HCT116 (cell line): ENCODE data around the gene SLAMF8. TPM values are rescaled to one million over a fixed set of nuclear protein-coding genes. Genes with fewer than 3 reads are reported as not detected.

Experiments used
- ATAC-seq: fragments of 200-7000 bp; cut with Tn5 transposase; 2 replicates; pipeline ENCODE4 v1.9.1; 2020; ENCODE audit warnings: mild to moderate bottlenecking, moderate library complexity
- BruUV-seq: library from RNA; stranded (reverse); fragments of 400-500 nt; replicated peaks from 2 replicates; lab custom pipeline; 2021; lab: Mats Ljungman, UMichigan
- CTCF ChIA-PET: fragments of 300-600 bp; sonication (Branson Sonifier 250); formaldehyde crosslinking; loops from one replicate; lab custom pipeline; 2021; ENCODE audit warnings: antibody characterized with exemption; lab: Charles Lee
- POLR2A ChIA-PET: fragments of 300-600, 350-600 bp; sonication (Branson Sonifier 250); formaldehyde crosslinking; loops from one replicate; lab custom pipeline; 2021; ENCODE audit warnings: antibody characterized with exemption; lab: Charles Lee
- RAD21 ChIA-PET, 2 experiments: fragments of 300-600 bp; sonication (Branson Sonifier 250); formaldehyde crosslinking; loops; one replicate each; lab custom pipeline; 2023; ENCODE audit warnings: low total read pairs in 2 of 2; ENCODE audit not compliant: uncharacterized antibody in 2 of 2, unreplicated experiment in 2 of 2, low non-redundant PET in 1 of 2; lab: Charles Lee
- DNase-seq: peaks from one replicate; pipeline ENCODE4 v3.0.0-alpha.2; 2010; ENCODE audit warnings: low read depth, low spot score
- H2AFZ ChIP-seq: fragments of 200-600 bp; shearing (Covaris generic), sonication (generic); 2 replicates; pipeline ENCODE4 v1.6.1; 2017; ENCODE audit warnings: low read depth, mixed run types, mixed read lengths, antibody characterized with exemption, low read length; ENCODE audit not compliant: poor library complexity, severe bottlenecking
- H3K27ac ChIP-seq: 2 replicates; pipeline ENCODE4 v1.5.1; 2012; ENCODE audit warnings: low read depth, low read length
- H3K27me3 ChIP-seq: fragments of 200-600 bp; sonication (generic); 2 replicates; pipeline ENCODE4 v1.6.1; 2016; ENCODE audit warnings: mixed run types, low read length, mixed read lengths; ENCODE audit not compliant: insufficient read depth
- H3K36me3 ChIP-seq, 2 experiments: fragments of 200-500 bp in 1 of 2; fragments of 200-600 bp in 1 of 2; sonication (Bioruptor generic) in 1 of 2; sonication (generic) in 1 of 2; 2 replicates each; pipeline versions ENCODE4 v1.5.1 to v1.6.1; 2014 to 2016; ENCODE audit warnings: low read length in 2 of 2, inconsistent platforms in 1 of 2, mixed read lengths in 1 of 2, mixed run types in 1 of 2; ENCODE audit not compliant: insufficient read depth in 2 of 2, control insufficient read depth in 1 of 2
- H3K4me1 ChIP-seq, 2 experiments: fragments of 200-600 bp in 1 of 2; sonication (generic) in 1 of 2; 2 replicates each; pipeline versions ENCODE4 v1.5.1 to v1.6.1; 2012 to 2017; ENCODE audit warnings: low read length in 2 of 2, inconsistent platforms in 1 of 2, mild to moderate bottlenecking in 1 of 2, mixed read lengths in 1 of 2, mixed run types in 1 of 2, moderate library complexity in 1 of 2; ENCODE audit not compliant: insufficient read depth in 2 of 2, control insufficient read depth in 1 of 2
- H3K4me2 ChIP-seq: fragments of 200-600 bp; sonication (generic); 2 replicates; pipeline ENCODE4 v1.6.1; 2017; ENCODE audit warnings: mixed run types, low read length, mixed read lengths
- H3K4me3 ChIP-seq, 2 experiments: fragments of 200-600 bp in 1 of 2; sonication (generic) in 1 of 2; replicated peaks in 1 of 2; 2 replicates each; pipeline ENCODE4 v1.5.1; 2011 to 2016; ENCODE audit warnings: low read length in 2 of 2, control low read depth in 1 of 2, low read depth in 1 of 2, mild to moderate bottlenecking in 1 of 2, mixed read lengths in 1 of 2, mixed run types in 1 of 2
- H3K79me2 ChIP-seq: fragments of 200-600 bp; sonication (generic); 2 replicates; pipeline ENCODE4 v1.6.1; 2017; ENCODE audit warnings: mild to moderate bottlenecking, mixed run types, low read length, moderate library complexity, mixed read lengths; ENCODE audit not compliant: insufficient read depth
- H3K9ac ChIP-seq: fragments of 200-600 bp; sonication (generic); 2 replicates; pipeline ENCODE4 v1.6.1; 2016; ENCODE audit warnings: low read length, mixed read lengths
- H3K9me2 ChIP-seq: fragments of 200-600 bp; sonication (generic), shearing (Covaris generic); 2 replicates; pipeline ENCODE4 v1.6.1; 2017; ENCODE audit warnings: mixed run types, mild to moderate bottlenecking, moderate library complexity; ENCODE audit not compliant: insufficient read depth
- H3K9me3 ChIP-seq, 2 experiments: fragments of 200-500 bp in 1 of 2; fragments of 200-600 bp in 1 of 2; sonication (Bioruptor generic) in 1 of 2; sonication (generic) in 1 of 2; 2 replicates each; pipeline ENCODE4 v1.6.1; 2014 to 2017; ENCODE audit warnings: low read length in 2 of 2, mixed read lengths in 2 of 2, inconsistent platforms in 1 of 2, low read depth in 1 of 2, mild to moderate bottlenecking in 1 of 2, mixed run types in 1 of 2, moderate library complexity in 1 of 2; ENCODE audit not compliant: control insufficient read depth in 1 of 2, insufficient read depth in 1 of 2
- H4K20me1 ChIP-seq: fragments of 200-600 bp; sonication (generic), shearing (Covaris generic); 2 replicates; pipeline ENCODE4 v1.6.1; 2017; ENCODE audit warnings: mixed run types, mild to moderate bottlenecking, moderate library complexity; ENCODE audit not compliant: insufficient read depth
- RAD21 ChIP-seq: IDR thresholded peaks from 2 replicates; pipeline ENCODE4 v1.6.1; 2012; ENCODE audit warnings: low read depth, mild to moderate bottlenecking
- intact Hi-C: fragments of 100-400 bp; cut with micrococcal nuclease; formaldehyde crosslinking; loops from 2 replicates; pipeline ENCODE4 v1.10.0; 2022
- total RNA-seq: library from RNA; stranded (reverse); gene quantifications from one replicate; pipeline ENCODE4 v1.2.1, GENCODE V29; 2021; ENCODE audit not compliant: unreplicated experiment
- TF ChIP-seq, protein P1 (sequence below): IDR thresholded peaks from 2 replicates; pipeline ENCODE4 v1.6.1; 2012; ENCODE audit warnings: low read depth

SLAMF8 gene
- total RNA-seq, 1 experiment from 2014 or later: not detected

DNA sequence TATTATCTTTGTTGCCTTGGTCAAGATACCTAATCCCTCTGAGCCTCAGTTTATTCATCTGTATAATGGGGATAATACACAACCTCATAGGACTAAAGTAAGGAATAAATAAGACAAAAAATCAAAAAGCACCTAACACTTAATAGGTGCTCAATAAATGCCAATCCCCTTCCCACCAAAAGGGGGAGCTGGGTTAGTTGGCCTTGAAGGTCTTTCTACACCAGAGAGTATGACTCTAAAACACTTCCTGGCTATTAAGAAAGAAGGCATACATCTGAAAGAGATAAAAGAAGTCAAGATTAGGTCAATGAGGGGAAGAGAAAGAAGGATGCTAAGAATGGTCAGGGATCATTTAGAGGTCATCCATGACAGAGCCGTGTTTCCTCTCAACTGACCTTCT lies 24.7 kb downstream of the SLAMF8 start:
- intact Hi-C loops: loop anchor here (5.0 kb wide), 1 partner anchor 54 kb away; no protein-coding TSS in a partner anchor
- CTCF ChIA-PET: interaction anchor here (0.6 to 2.3 kb wide), 4 partner anchors 10 to 155 kb away, joined by 3 to 10 read pairs (median 6); no protein-coding TSS in a partner anchor
- TF ChIP-seq RAD21: 0 out of 2 replicates have a peak, but pooled peaks have one; percentile 6
- TF ChIP-seq, protein P1, sequence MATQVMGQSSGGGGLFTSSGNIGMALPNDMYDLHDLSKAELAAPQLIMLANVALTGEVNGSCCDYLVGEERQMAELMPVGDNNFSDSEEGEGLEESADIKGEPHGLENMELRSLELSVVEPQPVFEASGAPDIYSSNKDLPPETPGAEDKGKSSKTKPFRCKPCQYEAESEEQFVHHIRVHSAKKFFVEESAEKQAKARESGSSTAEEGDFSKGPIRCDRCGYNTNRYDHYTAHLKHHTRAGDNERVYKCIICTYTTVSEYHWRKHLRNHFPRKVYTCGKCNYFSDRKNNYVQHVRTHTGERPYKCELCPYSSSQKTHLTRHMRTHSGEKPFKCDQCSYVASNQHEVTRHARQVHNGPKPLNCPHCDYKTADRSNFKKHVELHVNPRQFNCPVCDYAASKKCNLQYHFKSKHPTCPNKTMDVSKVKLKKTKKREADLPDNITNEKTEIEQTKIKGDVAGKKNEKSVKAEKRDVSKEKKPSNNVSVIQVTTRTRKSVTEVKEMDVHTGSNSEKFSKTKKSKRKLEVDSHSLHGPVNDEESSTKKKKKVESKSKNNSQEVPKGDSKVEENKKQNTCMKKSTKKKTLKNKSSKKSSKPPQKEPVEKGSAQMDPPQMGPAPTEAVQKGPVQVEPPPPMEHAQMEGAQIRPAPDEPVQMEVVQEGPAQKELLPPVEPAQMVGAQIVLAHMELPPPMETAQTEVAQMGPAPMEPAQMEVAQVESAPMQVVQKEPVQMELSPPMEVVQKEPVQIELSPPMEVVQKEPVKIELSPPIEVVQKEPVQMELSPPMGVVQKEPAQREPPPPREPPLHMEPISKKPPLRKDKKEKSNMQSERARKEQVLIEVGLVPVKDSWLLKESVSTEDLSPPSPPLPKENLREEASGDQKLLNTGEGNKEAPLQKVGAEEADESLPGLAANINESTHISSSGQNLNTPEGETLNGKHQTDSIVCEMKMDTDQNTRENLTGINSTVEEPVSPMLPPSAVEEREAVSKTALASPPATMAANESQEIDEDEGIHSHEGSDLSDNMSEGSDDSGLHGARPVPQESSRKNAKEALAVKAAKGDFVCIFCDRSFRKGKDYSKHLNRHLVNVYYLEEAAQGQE: no peak

More for the DNA sequence above, 24.7 kb downstream of the SLAMF8 start:
- no peak overlapping the region for H3K27ac ChIP-seq
- no peaks in the 10 kb centered on the region for H3K79me2 ChIP-seq
- no peak for ATAC-seq
- BruUV-seq: no TSS peak
- RAD21 ChIA-PET: interaction anchor here in 1 of 2 experiments (1.0 kb wide), 1 partner anchor 39 kb away, joined by 4 read pairs; no protein-coding TSS in a partner anchor
- no peaks in the 10 kb centered on the region for H3K9me2 ChIP-seq
- peaks cover 14 to 45% of the 10 kb centered on the region in 2 experiments for H3K4me1 ChIP-seq
- no peak overlapping the region for H3K4me3 ChIP-seq
- H4K20me1 ChIP-seq: no peaks in the 10 kb centered on the region
- no peaks in the 10 kb centered on the region for H3K36me3 ChIP-seq
- no peaks in the 10 kb centered on the region for H3K9me3 ChIP-seq
- no peak overlapping the region for H3K9ac ChIP-seq
- no peaks in the 10 kb centered on the region for H3K27me3 ChIP-seq
- POLR2A ChIA-PET: no interaction called here
- no peak overlapping the region for H3K4me2 ChIP-seq
- no peak overlapping the region for H2AFZ ChIP-seq
- no peak for DNase-seq
